Natural killer cell (primary cell): ENCODE data around the gene C1orf21. TPM values are rescaled to one million over a fixed set of nuclear protein-coding genes. Genes with fewer than 3 reads are reported as not detected.

ENCODE experiments used
- ATAC-seq, 3 donors: fragments of 150-1000 bp in 2 of 3; fragments of 200-7000 bp in 1 of 3; cut with Tn5 transposase; 1 replicate in 1 of 3; 2 replicates in 2 of 3; pipeline ENCODE4 v1.10.0; 2021; ENCODE audit warnings: mild to moderate bottlenecking in 2 of 3, moderate library complexity in 2 of 3
- DNase-seq, 2 donors: peaks; one replicate each; pipeline versions ENCODE4 v3.0.0 to v3.0.0-alpha.2; 2013 to 2021; ENCODE audit warnings: mixed read lengths in 1 of 2
- H3K27ac ChIP-seq: one replicate; pipeline ENCODE4 v1.5.1; 2013; ENCODE audit warnings: mild to moderate bottlenecking, low read length
- H3K27me3 ChIP-seq: one replicate; pipeline ENCODE4 v1.6.1; 2013; ENCODE audit warnings: low read length; ENCODE audit not compliant: control insufficient read depth, insufficient read depth
- H3K36me3 ChIP-seq: one replicate; pipeline ENCODE4 v1.6.1; 2013; ENCODE audit warnings: low read length; ENCODE audit not compliant: control insufficient read depth, insufficient read depth
- H3K4me1 ChIP-seq: one replicate; pipeline ENCODE4 v1.6.1; 2013; ENCODE audit warnings: low read length; ENCODE audit not compliant: control insufficient read depth, insufficient read depth
- H3K4me3 ChIP-seq: one replicate; pipeline ENCODE4 v1.5.1; 2013; ENCODE audit warnings: low read length
- H3K9me3 ChIP-seq: one replicate; pipeline ENCODE4 v1.6.1; 2013; ENCODE audit warnings: low read length; ENCODE audit not compliant: control insufficient read depth, insufficient read depth
- H3K27ac Mint-ChIP-seq, 2 donors: one replicate each; pipeline ENCODE4 v1.8.0; 2022; ENCODE audit warnings: mild to moderate bottlenecking in 2 of 2, mixed read lengths in 2 of 2, moderate library complexity in 1 of 2
- H3K27me3 Mint-ChIP-seq, 2 donors: one replicate each; pipeline ENCODE4 v1.8.0; 2022; ENCODE audit warnings: low read depth in 2 of 2, mixed read lengths in 2 of 2
- H3K36me3 Mint-ChIP-seq: one replicate; pipeline ENCODE4 v1.8.0; 2022; ENCODE audit warnings: mixed read lengths
- H3K4me1 Mint-ChIP-seq, 2 donors: one replicate each; pipeline ENCODE4 v1.8.0; 2022; ENCODE audit warnings: mixed read lengths in 2 of 2
- H3K4me3 Mint-ChIP-seq: one replicate; pipeline ENCODE4 v1.8.0; 2022; ENCODE audit warnings: mild to moderate bottlenecking, moderate library complexity, mixed read lengths
- H3K9me3 Mint-ChIP-seq, 2 donors: one replicate each; pipeline ENCODE4 v1.8.0; 2022; ENCODE audit warnings: mixed read lengths in 2 of 2
- WGBS: methylation state at CpG from one replicate; pipeline ENCODE4 v1.1.7; 2013; ENCODE audit warnings: missing lambda C conversion rate; ENCODE audit not compliant: insufficient coverage; 5-methylcytosine and 5-hydroxymethylcytosine counted together
- intact Hi-C: fragments of 100-400 bp; cut with micrococcal nuclease; formaldehyde crosslinking; loops from one replicate; pipeline ENCODE4 v1.14.2; 2022
- total RNA-seq, 4 donors: library from RNA; stranded (reverse); fragments of 120-200 nt in 1 of 4; gene quantifications; one replicate each; pipeline versions ENCODE4 v1.2.3 to v1.2.4, GENCODE V29; 2013 to 2022
- TF ChIP-seq, protein P1 (sequence below): fragments of 200-600 bp; IDR thresholded peaks from one replicate; pipeline ENCODE4 v1.8.0; 2022; ENCODE audit warnings: antibody characterized with exemption

The C1orf21 gene
- total RNA-seq, 3 donors from 2014 or later (not counting 1 experiment from before 2014, with no cell fraction given) = 84.3 to 111 (median 88.3) TPM

- H3K27ac Mint-ChIP-seq = peak overlapping the region in 1 of 2 donors; percentile 2
- Histone ChIP-seq H3K27me3 (no peaks in the 10 kb centered on the region), H3K4me1 (no peaks in the 10 kb centered on the region), H3K9me3 (no peaks in the 10 kb centered on the region), H3K27ac (no peak overlapping the region), H3K4me3 (no peak overlapping the region), H3K36me3 (no peaks in the 10 kb centered on the region)
- 93% methylated on average over 6 of the region's 6 CpGs for WGBS
- peaks cover 0 to 3% of the 10 kb centered on the region in 2 donors for H3K9me3 Mint-ChIP-seq
- H3K36me3 Mint-ChIP-seq = peaks cover 7% of the 10 kb centered on the region
- intact Hi-C loops = no loop called here
- ATAC-seq (no peak), DNase-seq (no peak)
- H3K27me3 Mint-ChIP-seq = no peaks in the 10 kb centered on the region
- peaks cover 38 to 44% of the 10 kb centered on the region in 2 donors for H3K4me1 Mint-ChIP-seq
- no peak overlapping the region for H3K4me3 Mint-ChIP-seq
- TF ChIP-seq, protein P1, sequence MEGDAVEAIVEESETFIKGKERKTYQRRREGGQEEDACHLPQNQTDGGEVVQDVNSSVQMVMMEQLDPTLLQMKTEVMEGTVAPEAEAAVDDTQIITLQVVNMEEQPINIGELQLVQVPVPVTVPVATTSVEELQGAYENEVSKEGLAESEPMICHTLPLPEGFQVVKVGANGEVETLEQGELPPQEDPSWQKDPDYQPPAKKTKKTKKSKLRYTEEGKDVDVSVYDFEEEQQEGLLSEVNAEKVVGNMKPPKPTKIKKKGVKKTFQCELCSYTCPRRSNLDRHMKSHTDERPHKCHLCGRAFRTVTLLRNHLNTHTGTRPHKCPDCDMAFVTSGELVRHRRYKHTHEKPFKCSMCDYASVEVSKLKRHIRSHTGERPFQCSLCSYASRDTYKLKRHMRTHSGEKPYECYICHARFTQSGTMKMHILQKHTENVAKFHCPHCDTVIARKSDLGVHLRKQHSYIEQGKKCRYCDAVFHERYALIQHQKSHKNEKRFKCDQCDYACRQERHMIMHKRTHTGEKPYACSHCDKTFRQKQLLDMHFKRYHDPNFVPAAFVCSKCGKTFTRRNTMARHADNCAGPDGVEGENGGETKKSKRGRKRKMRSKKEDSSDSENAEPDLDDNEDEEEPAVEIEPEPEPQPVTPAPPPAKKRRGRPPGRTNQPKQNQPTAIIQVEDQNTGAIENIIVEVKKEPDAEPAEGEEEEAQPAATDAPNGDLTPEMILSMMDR = no peak
These were observed 190.5 kb downstream of the C1orf21 start for GRCh38 chr1:184577319-184577718.

- TF ChIP-seq, protein P1 = no peak
- Histone ChIP-seq H3K4me1 (no peaks in the 10 kb centered on the region), H3K27me3 (no peaks in the 10 kb centered on the region), H3K9me3 (no peaks in the 10 kb centered on the region), H3K27ac (no peak overlapping the region), H3K36me3 (no peaks in the 10 kb centered on the region), H3K4me3 (no peak overlapping the region)
- intact Hi-C loops = no loop called here
- peaks cover 49 to 61% of the 10 kb centered on the region in 2 donors for H3K4me1 Mint-ChIP-seq
- DNase-seq (no peak), ATAC-seq (no peak)
- peak overlapping the region in 1 of 2 donors; percentile 27 for H3K27ac Mint-ChIP-seq
- H3K36me3 Mint-ChIP-seq = peaks cover 7% of the 10 kb centered on the region
- no peaks in the 10 kb centered on the region for H3K27me3 Mint-ChIP-seq
- H3K4me3 Mint-ChIP-seq = no peak overlapping the region
- H3K9me3 Mint-ChIP-seq = peaks cover 0 to 3% of the 10 kb centered on the region in 2 donors
- 98% methylated on average over 2 of the region's 2 CpGs for WGBS
These were observed 195.6 kb downstream of the C1orf21 start for GRCh38 chr1:184582411-184582810.

GRCh38 chr1:184583849-184584248, 197.0 kb downstream of the C1orf21 start:
- H3K4me3 Mint-ChIP-seq = no peak overlapping the region

More at GRCh38 chr1:184583849-184584248, 197.0 kb downstream of the C1orf21 start:
- Mint-ChIP-seq H3K27ac (peak overlapping the region; percentile 27 to 53), H3K4me1 (peaks cover 62 to 71% of the 10 kb centered on the region in 2 donors), H3K9me3 (peaks cover 0 to 3% of the 10 kb centered on the region in 2 donors), H3K27me3 (no peaks in the 10 kb centered on the region), H3K36me3 (peaks cover 7% of the 10 kb centered on the region)
- WGBS = 57% methylated on average over 5 of the region's 5 CpGs
- Histone ChIP-seq H3K27me3 (no peaks in the 10 kb centered on the region), H3K27ac (no peak overlapping the region), H3K36me3 (no peaks in the 10 kb centered on the region), H3K9me3 (no peaks in the 10 kb centered on the region), H3K4me3 (no peak overlapping the region), H3K4me1 (no peaks in the 10 kb centered on the region)
- intact Hi-C loops = no loop called here
- ATAC-seq (peak in 1 of 3 donors; percentile 29), DNase-seq (no peak)
- TF ChIP-seq, protein P1 = no peak
